ENCODE data around the gene SPEG.

DNA sequence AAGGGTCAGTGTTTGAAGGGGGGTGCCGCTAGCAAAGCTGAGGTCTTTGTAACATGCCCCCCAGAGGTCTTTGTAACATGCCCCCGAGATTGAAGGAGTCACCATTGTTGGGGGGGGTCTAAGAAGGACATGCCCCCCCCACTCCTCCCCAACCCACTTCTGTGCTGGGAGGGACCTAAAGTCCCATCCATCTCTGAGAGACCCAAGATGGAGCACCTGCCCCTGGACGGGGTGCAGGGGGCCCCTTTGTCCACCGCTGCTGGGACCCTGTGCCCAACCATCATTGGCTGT is 73.7 kb downstream of the SPEG start:
- TF ChIP-seq JUN (CRISPR knock-in tag; IDR thresholded peaks at IDR 0.05) (no peak), KAT7 (CRISPR knock-in tag; IDR thresholded peaks at IDR 0.05; ENCODE audit: borderline replicate concordance) (no peak), ESRRA (CRISPR knock-in tag; IDR thresholded peaks at IDR 0.05; ENCODE audit: borderline replicate concordance) (no peak), FOXK1 (CRISPR knock-in tag; IDR thresholded peaks at IDR 0.05) (no peak), CREB1 (CRISPR knock-in tag; IDR thresholded peaks at IDR 0.05) (no peak), IRF2 (CRISPR knock-in tag; IDR thresholded peaks at IDR 0.05; ENCODE audit: borderline replicate concordance, low read depth) (no peak)
- TF ChIP-seq, protein P1, sequence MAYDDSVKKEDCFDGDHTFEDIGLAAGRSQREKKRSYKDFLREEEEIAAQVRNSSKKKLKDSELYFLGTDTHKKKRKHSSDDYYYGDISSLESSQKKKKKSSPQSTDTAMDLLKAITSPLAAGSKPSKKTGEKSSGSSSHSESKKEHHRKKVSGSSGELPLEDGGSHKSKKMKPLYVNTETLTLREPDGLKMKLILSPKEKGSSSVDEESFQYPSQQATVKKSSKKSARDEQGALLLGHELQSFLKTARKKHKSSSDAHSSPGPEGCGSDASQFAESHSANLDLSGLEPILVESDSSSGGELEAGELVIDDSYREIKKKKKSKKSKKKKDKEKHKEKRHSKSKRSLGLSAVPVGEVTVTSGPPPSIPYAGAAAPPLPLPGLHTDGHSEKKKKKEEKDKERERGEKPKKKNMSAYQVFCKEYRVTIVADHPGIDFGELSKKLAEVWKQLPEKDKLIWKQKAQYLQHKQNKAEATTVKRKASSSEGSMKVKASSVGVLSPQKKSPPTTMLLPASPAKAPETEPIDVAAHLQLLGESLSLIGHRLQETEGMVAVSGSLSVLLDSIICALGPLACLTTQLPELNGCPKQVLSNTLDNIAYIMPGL (CRISPR knock-in tag; IDR thresholded peaks at IDR 0.05), result no peak
